Activated CD4-positive, alpha-beta T cell treated with anti-CD3 and anti-CD28 coated beads for 1 hour (primary cell): ENCODE measurements around the gene RFPL1.
"Not testable (repeated sequence)": the region's sequence is repeated elsewhere in the genome, so short reads cannot be mapped to it uniquely, and the experiment has no call there.

Source experiments
- DNase-seq: peaks from one replicate; pipeline ENCODE4 v3.0.0-alpha.2; 2020

The RFPL1 gene

GRCh38 chr22:29479417-29480261, 41.3 kb downstream of the RFPL1 start, which contains the start of gene NEFH:
NEFH (plus strand) TSS chr22:29480218; CDS start chr22:29480263, 45 bp downstream.
- DNase-seq: no peak

GRCh38 chr22:29480262-29480511, 41.8 kb downstream of the RFPL1 start:
- DNase-seq: no peak

- DNase-seq: no peak
Observed at GRCh38 chr22:29480512-29481264, 42.3 kb downstream of the RFPL1 start.

- DNase-seq: no peak
Observed at GRCh38 chr22:29481265-29482000, 43.0 kb downstream of the RFPL1 start.

- DNase-seq: no peak
Observed at GRCh38 chr22:29482253-29482652, 43.9 kb downstream of the RFPL1 start.

- no peak for DNase-seq
Observed at GRCh38 chr22:29482726-29483125, 44.3 kb downstream of the RFPL1 start.

GRCh38 chr22:29483254-29483653, 44.9 kb downstream of the RFPL1 start:
- no peak for DNase-seq

GRCh38 chr22:29484642-29485041, 46.3 kb downstream of the RFPL1 start:
- DNase-seq: no peak

GRCh38 chr22:29485448-29485847, 47.1 kb downstream of the RFPL1 start:
- no peak for DNase-seq

- DNase-seq: no peak
Observed at GRCh38 chr22:29487426-29487986, 49.1 kb downstream of the RFPL1 start.

- DNase-seq: not testable (repeated sequence)
Observed at GRCh38 chr22:29489127-29489780, 50.9 kb downstream of the RFPL1 start.

GRCh38 chr22:29491012-29491411, 52.6 kb downstream of the RFPL1 start:
- no peak for DNase-seq
